ENCODE measurements around the gene NPIPB6. TPM values are rescaled to one million over a fixed set of nuclear protein-coding genes. Genes with fewer than 3 reads are reported as not detected.
"Not testable (repeated sequence)": the region's sequence is repeated elsewhere in the genome, so short reads cannot be mapped to it uniquely, and the experiment has no call there.

NPIPB6 gene
- total RNA-seq, 1 donor from 2014 or later = 8.7 TPM

GRCh38 chr16:28335678-28336077 is 27.6 kb downstream of the NPIPB6 start:
- not testable (repeated sequence) for H3K36me3 Mint-ChIP-seq; H3K4me3 Mint-ChIP-seq; H3K27ac Mint-ChIP-seq; H3K9me3 Mint-ChIP-seq; DNase-seq (ENCODE audit: low spot score in 2 of 2, unreplicated experiment in 2 of 2); H3K4me1 Mint-ChIP-seq; H3K27me3 Mint-ChIP-seq (ENCODE audit: low read depth)

- not testable (repeated sequence) for H3K36me3 Mint-ChIP-seq; H3K27ac Mint-ChIP-seq; H3K27me3 Mint-ChIP-seq (ENCODE audit: low read depth); H3K4me1 Mint-ChIP-seq; H3K9me3 Mint-ChIP-seq; H3K4me3 Mint-ChIP-seq
- peak in 1 of 2 experiments; percentile 5 for DNase-seq (ENCODE audit: low spot score in 2 of 2, unreplicated experiment in 2 of 2)
Measured at GRCh38 chr16:28332632-28333031, 30.7 kb downstream of the NPIPB6 start.

- DNase-seq (ENCODE audit: low spot score in 2 of 2, unreplicated experiment in 2 of 2) = peak in 1 of 2 experiments; percentile 7
- H3K27me3 Mint-ChIP-seq (ENCODE audit: low read depth); H3K9me3 Mint-ChIP-seq; H3K27ac Mint-ChIP-seq; H3K4me1 Mint-ChIP-seq; H3K36me3 Mint-ChIP-seq; H3K4me3 Mint-ChIP-seq: not testable (repeated sequence)
Measured at GRCh38 chr16:28330981-28331380, 32.3 kb downstream of the NPIPB6 start.

GRCh38 chr16:28330232-28330631 is 33.1 kb downstream of the NPIPB6 start:
- not testable (repeated sequence) for H3K27me3 Mint-ChIP-seq (ENCODE audit: low read depth); H3K9me3 Mint-ChIP-seq; H3K4me1 Mint-ChIP-seq; H3K36me3 Mint-ChIP-seq; H3K27ac Mint-ChIP-seq; H3K4me3 Mint-ChIP-seq
- peak in 1 of 2 experiments; percentile 22 for DNase-seq (ENCODE audit: low spot score in 2 of 2, unreplicated experiment in 2 of 2)

GRCh38 chr16:28326881-28327610 is 36.3 kb downstream of the NPIPB6 start:
- Mint-ChIP-seq H3K9me3 (no peaks in the 10 kb centered on the region), H3K4me3 (no peak overlapping the region), H3K27me3 (ENCODE audit: low read depth) (no peaks in the 10 kb centered on the region), H3K4me1 (no peaks in the 10 kb centered on the region), H3K27ac (no peak overlapping the region), H3K36me3 (no peaks in the 10 kb centered on the region)
- peak in 1 of 2 experiments; percentile 67 for DNase-seq (ENCODE audit: low spot score in 2 of 2, unreplicated experiment in 2 of 2)
- TF ChIP-seq CTCF (IDR thresholded peaks at IDR 0.05; ENCODE audit: unreplicated experiment) = peak; percentile 70

GRCh38 chr16:28324887-28325279 is 38.4 kb downstream of the NPIPB6 start:
- DNase-seq (ENCODE audit: low spot score in 2 of 2, unreplicated experiment in 2 of 2) = no peak
- Mint-ChIP-seq H3K4me3 (no peak overlapping the region), H3K27ac (no peak overlapping the region), H3K27me3 (ENCODE audit: low read depth) (no peaks in the 10 kb centered on the region), H3K36me3 (no peaks in the 10 kb centered on the region), H3K4me1 (no peaks in the 10 kb centered on the region), H3K9me3 (no peaks in the 10 kb centered on the region)
- TF ChIP-seq CTCF (IDR thresholded peaks at IDR 0.05; ENCODE audit: unreplicated experiment) = no peak

- Mint-ChIP-seq H3K4me1 (no peaks in the 10 kb centered on the region), H3K9me3 (no peaks in the 10 kb centered on the region), H3K4me3 (no peak overlapping the region), H3K27ac (no peak overlapping the region), H3K27me3 (ENCODE audit: low read depth) (no peaks in the 10 kb centered on the region), H3K36me3 (peaks cover 4% of the 10 kb centered on the region)
- no peak for DNase-seq (ENCODE audit: low spot score in 2 of 2, unreplicated experiment in 2 of 2)
- no peak for TF ChIP-seq CTCF (IDR thresholded peaks at IDR 0.05; ENCODE audit: unreplicated experiment)
Measured at GRCh38 chr16:28324235-28324886, 38.9 kb downstream of the NPIPB6 start.
